GM20000 (cell line): ENCODE measurements around the gene EZH2.

Experiments
- DNase-seq: peaks from one replicate; pipeline ENCODE4 v3.0.0; 2012; ENCODE audit warnings: low spot score
- TF ChIP-seq, protein P1 (sequence below): IDR thresholded peaks from 2 replicates; pipeline ENCODE4 v1.5.1; 2012; ENCODE audit warnings: mild to moderate bottlenecking, control low read depth; ENCODE audit errors: extremely low read depth, missing control alignments

EZH2 gene

DNA sequence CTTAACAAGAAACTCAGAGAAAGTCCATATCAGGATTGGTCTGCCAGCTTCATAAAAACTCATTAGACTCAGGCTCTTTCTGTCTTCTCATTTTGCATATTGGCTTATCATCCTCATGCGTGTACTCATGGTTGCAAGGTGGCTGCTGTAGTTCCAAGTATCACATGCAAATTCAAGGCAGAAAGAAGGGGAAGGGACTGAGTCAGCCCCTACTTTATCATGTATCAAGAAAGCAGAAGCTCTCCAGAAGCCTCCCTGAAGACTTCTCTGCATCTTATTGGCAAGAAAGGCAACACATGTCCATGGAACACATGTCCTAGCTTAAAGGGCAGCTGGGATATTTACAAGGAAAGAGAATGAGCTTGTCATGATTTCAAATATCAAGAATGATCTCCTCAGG is 19.4 kb upstream of the EZH2 start:
- TF ChIP-seq, protein P1, sequence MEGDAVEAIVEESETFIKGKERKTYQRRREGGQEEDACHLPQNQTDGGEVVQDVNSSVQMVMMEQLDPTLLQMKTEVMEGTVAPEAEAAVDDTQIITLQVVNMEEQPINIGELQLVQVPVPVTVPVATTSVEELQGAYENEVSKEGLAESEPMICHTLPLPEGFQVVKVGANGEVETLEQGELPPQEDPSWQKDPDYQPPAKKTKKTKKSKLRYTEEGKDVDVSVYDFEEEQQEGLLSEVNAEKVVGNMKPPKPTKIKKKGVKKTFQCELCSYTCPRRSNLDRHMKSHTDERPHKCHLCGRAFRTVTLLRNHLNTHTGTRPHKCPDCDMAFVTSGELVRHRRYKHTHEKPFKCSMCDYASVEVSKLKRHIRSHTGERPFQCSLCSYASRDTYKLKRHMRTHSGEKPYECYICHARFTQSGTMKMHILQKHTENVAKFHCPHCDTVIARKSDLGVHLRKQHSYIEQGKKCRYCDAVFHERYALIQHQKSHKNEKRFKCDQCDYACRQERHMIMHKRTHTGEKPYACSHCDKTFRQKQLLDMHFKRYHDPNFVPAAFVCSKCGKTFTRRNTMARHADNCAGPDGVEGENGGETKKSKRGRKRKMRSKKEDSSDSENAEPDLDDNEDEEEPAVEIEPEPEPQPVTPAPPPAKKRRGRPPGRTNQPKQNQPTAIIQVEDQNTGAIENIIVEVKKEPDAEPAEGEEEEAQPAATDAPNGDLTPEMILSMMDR = no peak
- DNase-seq = no peak

DNA sequence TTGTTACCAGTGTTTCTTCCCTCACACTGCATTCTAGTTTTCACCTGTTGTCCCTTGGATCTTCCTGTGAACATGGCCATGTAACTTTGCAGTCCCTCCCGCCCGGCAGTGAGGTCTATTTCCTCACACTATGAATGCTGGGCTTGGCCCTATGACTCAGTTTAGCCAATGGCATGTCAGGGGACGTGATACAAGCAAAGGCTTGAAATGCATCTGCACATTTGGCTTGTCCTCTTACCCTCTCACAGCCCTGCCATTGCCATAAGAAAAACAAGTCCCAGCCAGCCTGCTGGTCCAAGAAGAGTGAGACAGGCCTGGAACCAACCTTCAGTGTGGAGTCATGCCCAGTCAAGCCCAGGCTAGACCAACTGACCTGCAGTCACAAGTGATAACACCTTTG is 17.1 kb upstream of the EZH2 start:
- TF ChIP-seq, protein P1 = no peak
- DNase-seq = no peak

DNA sequence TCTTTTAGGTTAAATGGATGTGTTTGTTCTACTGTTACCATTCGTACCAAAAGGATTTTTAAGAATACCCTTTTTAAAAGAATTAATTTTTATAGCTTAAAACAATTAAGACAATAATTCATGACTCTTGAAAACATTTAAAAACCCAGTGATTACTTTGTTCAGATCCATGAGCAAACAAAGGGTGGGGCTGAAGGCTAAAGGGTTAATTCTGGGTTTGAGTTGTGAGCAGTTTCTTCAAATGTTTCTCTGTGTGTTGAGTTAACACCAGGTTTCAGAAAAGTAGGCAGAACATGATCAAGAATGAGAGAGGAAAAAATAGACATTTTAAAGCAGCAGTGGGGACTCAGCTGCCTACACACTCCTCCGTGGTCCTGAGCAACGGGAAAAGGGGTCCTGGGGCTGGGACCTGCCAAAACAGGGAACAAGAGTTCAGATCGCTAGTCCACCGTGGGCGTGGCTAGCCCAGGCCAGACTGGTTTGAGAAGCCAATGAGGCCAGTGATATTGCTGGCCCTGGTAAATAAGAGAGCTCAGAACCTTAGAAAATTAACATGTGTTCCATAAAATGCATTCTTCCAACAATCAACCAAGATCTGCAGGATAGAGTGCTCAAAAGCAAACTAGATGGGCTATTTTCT is 14.9 kb upstream of the EZH2 start:
- TF ChIP-seq, protein P1 = no peak
- DNase-seq = no peak

DNA sequence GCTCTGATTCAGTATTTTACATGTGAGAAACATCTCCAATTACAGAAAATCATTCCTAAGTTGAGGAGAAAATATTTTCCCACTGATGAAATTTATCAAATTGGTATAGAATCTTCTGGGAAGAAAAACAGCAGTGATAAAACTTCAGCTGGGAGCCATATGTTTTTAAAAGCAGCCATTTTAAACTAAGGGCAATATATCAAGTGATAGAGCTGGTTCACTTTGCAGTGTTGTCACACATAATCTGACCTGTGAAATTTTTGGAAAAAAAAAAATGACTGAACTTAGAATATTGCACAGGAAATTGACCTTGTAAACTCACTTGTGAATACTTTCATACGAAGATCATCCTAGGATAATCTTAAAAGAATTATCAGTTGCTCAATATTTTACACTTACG is 10.5 kb upstream of the EZH2 start:
- no peak for DNase-seq
- TF ChIP-seq, protein P1 = no peak

DNA sequence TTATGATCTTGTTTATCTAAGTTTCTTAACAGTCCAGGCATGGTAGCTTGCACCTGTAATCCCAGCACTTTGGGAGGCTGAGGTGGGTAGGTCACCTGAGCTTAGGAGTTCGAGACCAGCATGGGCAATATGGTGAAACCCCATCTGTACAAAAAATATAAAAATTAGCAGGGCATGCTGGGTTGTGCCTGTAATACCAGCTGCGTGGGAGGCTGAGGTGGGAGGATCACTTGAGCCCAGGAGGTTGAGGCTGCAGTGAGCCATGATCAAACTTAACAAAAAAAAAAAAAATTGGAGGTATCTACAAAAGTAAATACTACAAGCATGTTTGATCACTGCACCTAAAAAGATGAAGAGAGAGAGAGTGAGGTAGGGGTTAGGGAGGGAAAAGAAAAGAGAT is 9.0 kb upstream of the EZH2 start:
- TF ChIP-seq, protein P1 = no peak
- DNase-seq = no peak

DNA sequence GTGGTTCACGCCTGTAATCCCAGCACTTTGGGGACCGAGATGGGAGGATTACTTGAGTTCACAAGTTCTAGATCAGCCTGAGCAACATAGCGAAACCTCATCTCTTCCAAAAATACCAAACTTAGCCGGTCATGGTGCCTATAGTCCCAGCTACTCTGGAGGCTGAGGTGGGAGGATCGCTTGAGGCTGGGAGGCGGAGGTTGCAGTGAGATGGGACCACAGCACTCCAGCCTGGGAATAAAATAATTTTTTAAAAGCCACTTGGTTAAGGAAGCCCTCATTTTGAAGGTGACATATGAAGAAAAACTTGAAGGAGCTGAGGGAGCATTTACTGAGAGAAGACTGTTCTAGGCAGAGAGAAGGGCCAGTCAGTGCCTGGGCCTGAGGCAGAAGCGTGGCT is 4.2 kb upstream of the EZH2 start:
- DNase-seq = no peak
- TF ChIP-seq, protein P1 = no peak

DNA sequence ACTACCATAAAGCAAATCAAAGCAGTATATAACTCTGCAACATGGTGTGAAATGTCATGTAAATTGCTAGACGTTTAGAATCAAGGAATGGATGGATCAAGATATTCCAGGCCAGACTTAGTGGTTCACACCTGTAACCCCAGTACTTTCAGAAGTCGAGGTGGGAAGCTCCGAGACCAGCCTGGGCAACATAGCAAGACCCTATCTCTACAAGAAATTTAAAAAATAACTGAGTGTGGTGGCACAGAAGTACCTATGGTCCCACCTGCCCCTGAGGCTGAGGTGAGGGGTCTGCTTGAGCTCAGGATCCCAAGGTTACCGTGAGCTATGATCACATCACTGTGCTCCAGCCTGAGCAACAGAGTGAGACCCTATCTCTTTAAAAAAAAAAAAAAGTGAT is 2.8 kb upstream of the EZH2 start:
- TF ChIP-seq, protein P1 = no peak
- no peak for DNase-seq
